Panc1 (cell line): Measurements from ENCODE around the gene CEP131. TPM values are rescaled to one million over a fixed set of nuclear protein-coding genes. Genes with fewer than 3 reads are reported as not detected.

Source experiments
- ATAC-seq: fragments of 200-7000 bp; cut with Tn5 transposase; 2 replicates; pipeline ENCODE4 v1.9.1; 2020; ENCODE audit warnings: mild to moderate bottlenecking, moderate library complexity
- BruUV-seq: library from RNA; stranded (reverse); fragments of 400-500 nt; replicated peaks from 2 replicates; lab custom pipeline; 2021; lab: Mats Ljungman, UMichigan
- CTCF ChIA-PET: fragments of 300-600 bp; sonication (Branson Sonifier 250); formaldehyde crosslinking; loops from one replicate; lab custom pipeline; 2022; ENCODE audit warnings: antibody characterized with exemption; lab: Charles Lee
- POLR2A ChIA-PET: fragments of 300-600 bp; sonication (Branson Sonifier 250); formaldehyde crosslinking; loops from one replicate; lab custom pipeline; 2022; ENCODE audit warnings: antibody characterized with exemption; lab: Charles Lee
- DNase-seq: peaks from one replicate; pipeline ENCODE4 v3.0.0-alpha.2; 2010; ENCODE audit warnings: low read depth, low spot score
- H3K27ac ChIP-seq: 2 replicates; pipeline ENCODE4 v1.5.1; 2011; ENCODE audit warnings: mild to moderate bottlenecking, low read length, inconsistent platforms
- H3K27me3 ChIP-seq: fragments of 200-500 bp; sonication (Bioruptor generic); 2 replicates; pipeline ENCODE4 v1.6.0; 2014; ENCODE audit warnings: low read length, inconsistent platforms; ENCODE audit not compliant: control insufficient read depth, insufficient read depth
- H3K36me3 ChIP-seq: fragments of 200-500 bp; sonication (Bioruptor generic); 2 replicates; pipeline ENCODE4 v1.5.1; 2014; ENCODE audit warnings: inconsistent platforms, mild to moderate bottlenecking, low read length, moderate library complexity; ENCODE audit not compliant: control insufficient read depth, insufficient read depth
- H3K4me1 ChIP-seq: 2 replicates; pipeline ENCODE4 v1.5.1; 2011; ENCODE audit warnings: inconsistent platforms, mild to moderate bottlenecking, low read length, moderate library complexity; ENCODE audit not compliant: control insufficient read depth, insufficient read depth
- H3K4me3 ChIP-seq, 2 experiments: 2 replicates each; pipeline ENCODE4 v1.5.1; 2011 to 2012; ENCODE audit warnings: low read depth in 2 of 2, low read length in 2 of 2, mild to moderate bottlenecking in 2 of 2, inconsistent platforms in 1 of 2, moderate library complexity in 1 of 2
- H3K9me3 ChIP-seq: fragments of 200-500 bp; sonication (Bioruptor generic); 2 replicates; pipeline ENCODE4 v1.5.1; 2014; ENCODE audit warnings: low read depth, mild to moderate bottlenecking, inconsistent platforms, low read length, moderate library complexity; ENCODE audit not compliant: control insufficient read depth, insufficient read depth
- CTCF ChIP-seq: fragments of 450-650 bp; IDR thresholded peaks from 2 replicates; pipeline ENCODE4 v1.5.1; 2017; ENCODE audit warnings: mild to moderate bottlenecking
- POLR2AphosphoS5 ChIP-seq: IDR thresholded peaks from 2 replicates; pipeline ENCODE4 v1.6.1; 2012; ENCODE audit warnings: mild to moderate bottlenecking, low read depth, low read length, moderate library complexity
- REST ChIP-seq, 2 experiments: IDR thresholded peaks; 2 replicates each; pipeline ENCODE4 v1.6.1; 2011 to 2012; ENCODE audit warnings: low read depth in 2 of 2, control low read depth in 1 of 2, low read length in 1 of 2, mild to moderate bottlenecking in 1 of 2, moderate library complexity in 1 of 2; ENCODE audit not compliant: insufficient read depth in 1 of 2
- SIN3A ChIP-seq: IDR thresholded peaks from 2 replicates; pipeline ENCODE4 v1.6.1; 2012; ENCODE audit warnings: low read depth, mild to moderate bottlenecking, low read length, moderate library complexity, borderline replicate concordance; ENCODE audit not compliant: insufficient read depth
- TCF7L2 ChIP-seq: IDR thresholded peaks from 2 replicates; pipeline ENCODE4 v1.6.1; 2011; ENCODE audit warnings: mild to moderate bottlenecking, low read depth, low read length, inconsistent platforms
- in situ Hi-C: cut with HindIII; loops from 2 replicates; pipeline ENCODE4 v1.10.0; 2016; ENCODE audit warnings: low sequenced_read_pairs, low pct_unique_long_range_greater_than_20kb
- intact Hi-C: fragments of 100-400 bp; cut with micrococcal nuclease; formaldehyde crosslinking; loops from one replicate; pipeline ENCODE4 v1.10.0; 2022; ENCODE audit not compliant: unreplicated experiment
- total RNA-seq: library from RNA; stranded (reverse); gene quantifications from one replicate; pipeline ENCODE4 v1.2.1, GENCODE V29; 2021; ENCODE audit not compliant: unreplicated experiment

CEP131 gene
- total RNA-seq, 1 experiment from 2014 or later: 26.0 TPM

- BruUV-seq: no TSS peak
- TF ChIP-seq REST (IDR thresholded peaks at IDR 0.05; ENCODE audit: insufficient read depth in 1 of 2, low read depth in 2 of 2, low read length in 1 of 2): no peak
- TF ChIP-seq TCF7L2: no peak
- no peak for TF ChIP-seq SIN3A
- no peak for TF ChIP-seq POLR2AphosphoS5
- TF ChIP-seq CTCF: no peak
- Histone ChIP-seq H3K36me3 (no peaks in the 10 kb centered on the region), H3K4me3 (no peak overlapping the region), H3K27ac (no peak overlapping the region), H3K4me1 (peaks cover 16% of the 10 kb centered on the region), H3K27me3 (no peaks in the 10 kb centered on the region), H3K9me3 (no peaks in the 10 kb centered on the region)
- intact Hi-C loops (no loop called here), in situ Hi-C loops (no loop called here)
- ChIA-PET CTCF (interaction anchor here (0.7 kb wide), 1 partner anchor 31 kb away, joined by 3 read pairs; no protein-coding TSS in a partner anchor), POLR2A (no interaction called here)
- ATAC-seq: no peak
- no peak for DNase-seq
Measured at GRCh38 chr17:81161536-81161935, 61.2 kb downstream of the CEP131 start.

- no peak for ATAC-seq
- TF ChIP-seq CTCF (no peak), SIN3A (no peak), TCF7L2 (no peak), POLR2AphosphoS5 (no peak), REST (IDR thresholded peaks at IDR 0.05; ENCODE audit: insufficient read depth in 1 of 2, low read depth in 2 of 2, low read length in 1 of 2) (no peak)
- POLR2A ChIA-PET: no interaction called here
- BruUV-seq: no TSS peak
- Histone ChIP-seq H3K4me3 (no peak overlapping the region), H3K27me3 (no peaks in the 10 kb centered on the region), H3K36me3 (no peaks in the 10 kb centered on the region), H3K27ac (no peak overlapping the region), H3K4me1 (peaks cover 16% of the 10 kb centered on the region), H3K9me3 (no peaks in the 10 kb centered on the region)
- DNase-seq: no peak
- intact Hi-C loops (no loop called here), in situ Hi-C loops (no loop called here)
- CTCF ChIA-PET: interaction anchor here (0.7 kb wide), 1 partner anchor 32 kb away, joined by 3 read pairs; no protein-coding TSS in a partner anchor
Measured at GRCh38 chr17:81160747-81161453, 61.9 kb downstream of the CEP131 start.
